ENCODE data around the gene PRDM16. TPM values are rescaled to one million over a fixed set of nuclear protein-coding genes. Genes with fewer than 3 reads are reported as not detected.

Gene PRDM16
- total and polyA plus RNA-seq, 2 of the 8 experiments (the other 6 are each of a cell fraction or from before 2014, with no cell fraction given): 0.39 to 0.43 TPM

DNA sequence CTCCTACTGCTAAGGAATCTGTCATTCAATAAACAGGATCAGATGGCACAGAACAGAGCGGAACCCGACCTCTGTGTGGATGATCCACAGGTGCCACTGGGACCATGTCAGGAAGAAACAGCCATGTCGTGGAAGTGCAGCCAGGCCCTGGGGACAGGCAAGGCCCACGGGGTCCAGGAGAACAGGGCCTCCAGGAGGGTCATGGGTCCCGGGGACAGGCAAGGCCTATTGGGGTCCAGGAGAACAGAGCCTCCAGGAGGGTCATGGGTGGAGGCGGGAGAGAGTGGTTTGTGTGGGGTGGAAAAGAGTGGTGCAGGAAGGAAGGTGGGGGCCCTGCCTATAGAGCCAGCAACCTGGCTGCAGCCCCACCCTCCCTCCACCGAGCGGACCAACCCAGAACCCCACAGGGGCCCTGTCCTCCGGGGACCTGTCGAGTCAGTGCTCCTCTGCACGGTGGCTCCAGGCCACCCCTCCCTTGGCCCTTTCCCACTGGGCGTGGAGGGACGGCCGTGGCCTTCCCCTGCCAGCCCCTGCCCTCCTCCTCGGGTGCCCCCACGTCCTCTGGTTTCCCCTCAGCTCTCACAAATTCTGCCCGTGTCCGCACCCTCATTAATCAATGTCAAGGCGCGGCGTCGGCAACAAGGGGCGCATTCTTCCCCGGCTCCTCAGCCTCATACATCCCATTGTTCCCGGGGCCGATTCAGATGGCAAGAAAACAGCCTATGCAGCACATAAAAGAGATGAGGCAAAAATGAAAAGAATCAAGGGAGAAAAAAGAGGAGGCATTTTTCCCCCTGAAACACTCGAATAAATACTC, 146.4 kb downstream of the PRDM16 start:
- Histone ChIP-seq H3K56ac (replicated peaks; ENCODE audit: insufficient read length, low read depth, low read length) (no peak overlapping the region), H3K4ac (replicated peaks; ENCODE audit: insufficient read length, low read depth, low read length) (no peak overlapping the region), H2BK5ac (ENCODE audit: low read depth, low read length) (no peak overlapping the region), H2BK120ac (replicated peaks; ENCODE audit: low read depth, low read length) (no peak overlapping the region), H2AFZ (ENCODE audit: low read length) (no peak overlapping the region), H3K4me2 (ENCODE audit: insufficient read depth in 1 of 2, low read depth in 2 of 2, low read length in 2 of 2) (no peak overlapping the region), H2AK5ac (ENCODE audit: low read depth, low read length) (no peak overlapping the region), H3K79me1 (ENCODE audit: low read depth, low read length) (no peaks in the 10 kb centered on the region), H3K23me2 (ENCODE audit: low read depth, low read length) (no peaks in the 10 kb centered on the region), H3K18ac (ENCODE audit: extremely low read depth, low read length) (no peak overlapping the region), H3K36me3 (ENCODE audit: control insufficient read depth in 2 of 4, insufficient read depth in 4 of 4, low read length in 3 of 4) (no peaks in the 10 kb centered on the region), H4K91ac (replicated peaks; ENCODE audit: insufficient read length, low read length) (no peak overlapping the region), H3K14ac (ENCODE audit: insufficient read length) (no peak overlapping the region), H3K4me1 (replicated peaks in 1 of 4; ENCODE audit: control insufficient read depth in 3 of 4, insufficient read depth in 4 of 4, low read length in 3 of 4) (no peaks in the 10 kb centered on the region; a peak in 1 of 7 replicates), H3K23ac (ENCODE audit: insufficient read length) (no peak overlapping the region), H3K27me3 (replicated peaks in 1 of 4; ENCODE audit: control insufficient read depth in 3 of 4, extremely low read depth in 1 of 4, insufficient read depth in 3 of 4, low read length in 3 of 4) (no peaks in the 10 kb centered on the region), H2BK12ac (ENCODE audit: low read depth, low read length) (no peak overlapping the region), H3K4me3 (ENCODE audit: extremely low read depth in 1 of 4, insufficient read depth in 2 of 4, low read depth in 3 of 4, low read length in 4 of 4) (no peak overlapping the region), H2BK20ac (ENCODE audit: low read length) (no peak overlapping the region), H3K9ac (replicated peaks in 1 of 4; ENCODE audit: extremely low read depth in 1 of 4, low read depth in 3 of 4, low read length in 3 of 4) (0 out of 7 replicates have a peak overlapping the region, but pooled peaks of 1 of the 4 experiments have one; percentile 5), H3K9me3 (ENCODE audit: insufficient read depth in 2 of 2, low read depth in 1 of 2, low read length in 1 of 2) (no peaks in the 10 kb centered on the region), H3K27ac (ENCODE audit: low read depth, low read length) (no peak overlapping the region), H2BK15ac (ENCODE audit: low read length) (no peak overlapping the region), H4K5ac (ENCODE audit: insufficient read length, low read depth, low read length) (no peak overlapping the region), H3K79me2 (ENCODE audit: control insufficient read depth in 1 of 2, insufficient read depth in 2 of 2, low read length in 2 of 2) (no peaks in the 10 kb centered on the region), H4K20me1 (replicated peaks in 1 of 2; ENCODE audit: control insufficient read depth in 1 of 2, insufficient read depth in 2 of 2, low read length in 2 of 2) (peaks cover 0 to 2% of the 10 kb centered on the region in 2 experiments), H4K8ac (ENCODE audit: extremely low read depth, insufficient read depth, low read length) (no peak overlapping the region)
- DNase-seq (ENCODE audit: low read depth in 1 of 2, low spot score in 2 of 2) (no peak), FAIRE-seq (no peak)
- POLR2A ChIA-PET (ENCODE audit: partially characterized antibody): no interaction called here
- CTCF ChIA-PET (ENCODE audit: partially characterized antibody): interaction anchor here (1.0 kb wide), 1 partner anchor 8 kb away, joined by 3 read pairs; no protein-coding TSS in a partner anchor
- 91% methylated on average over 27 of the region's 27 CpGs; no CpG with 5 or more reads in 1 of the 2 experiments for WGBS, 2 experiments (ENCODE audit: extremely low coverage in 1 of 2, insufficient coverage in 1 of 2, insufficient read length in 1 of 2, insufficient replicate concordance in 2 of 2, low coverage in 1 of 2, low lambda C conversion rate in 2 of 2, missing lambda C conversion rate in 1 of 2)
- TF ChIP-seq CHD2 (IDR thresholded peaks at IDR 0.05; ENCODE audit: low read length) (no peak), EZH2 (IDR thresholded peaks at IDR 0.05; ENCODE audit: low read depth, low read length, severe bottlenecking) (no peak), BACH1 (IDR thresholded peaks at IDR 0.05; ENCODE audit: low read length) (no peak), BRCA1 (IDR thresholded peaks at IDR 0.05; ENCODE audit: low read depth, low read length) (no peak), CBX8 (IDR thresholded peaks at IDR 0.05; ENCODE audit: borderline replicate concordance, low read depth, low read length) (no peak), FOSL1 (IDR thresholded peaks at IDR 0.05; ENCODE audit: insufficient read depth, low read depth, low read length) (no peak), SIN3A (conservative IDR thresholded peaks at IDR 0.05 in 1 of 2, IDR thresholded peaks at IDR 0.05 in 1 of 2; ENCODE audit: low read depth in 1 of 2, low read length in 2 of 2) (no peak), POU5F1 (IDR thresholded peaks at IDR 0.05; ENCODE audit: low read depth, low read length) (no peak)
- TF ChIP-seq, protein P1, sequence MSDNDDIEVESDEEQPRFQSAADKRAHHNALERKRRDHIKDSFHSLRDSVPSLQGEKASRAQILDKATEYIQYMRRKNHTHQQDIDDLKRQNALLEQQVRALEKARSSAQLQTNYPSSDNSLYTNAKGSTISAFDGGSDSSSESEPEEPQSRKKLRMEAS (IDR thresholded peaks at IDR 0.05): no peak
- TF ChIP-seq, protein P2, sequence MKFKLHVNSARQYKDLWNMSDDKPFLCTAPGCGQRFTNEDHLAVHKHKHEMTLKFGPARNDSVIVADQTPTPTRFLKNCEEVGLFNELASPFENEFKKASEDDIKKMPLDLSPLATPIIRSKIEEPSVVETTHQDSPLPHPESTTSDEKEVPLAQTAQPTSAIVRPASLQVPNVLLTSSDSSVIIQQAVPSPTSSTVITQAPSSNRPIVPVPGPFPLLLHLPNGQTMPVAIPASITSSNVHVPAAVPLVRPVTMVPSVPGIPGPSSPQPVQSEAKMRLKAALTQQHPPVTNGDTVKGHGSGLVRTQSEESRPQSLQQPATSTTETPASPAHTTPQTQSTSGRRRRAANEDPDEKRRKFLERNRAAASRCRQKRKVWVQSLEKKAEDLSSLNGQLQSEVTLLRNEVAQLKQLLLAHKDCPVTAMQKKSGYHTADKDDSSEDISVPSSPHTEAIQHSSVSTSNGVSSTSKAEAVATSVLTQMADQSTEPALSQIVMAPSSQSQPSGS (IDR thresholded peaks at IDR 0.05; ENCODE audit: low read length): no peak

All from H1 (cell line).